ENCODE data around the gene PHF21B. TPM values are rescaled to one million over a fixed set of nuclear protein-coding genes. Genes with fewer than 3 reads are reported as not detected.

The PHF21B gene
- polyA plus RNA-seq, 3 donors from 2014 or later, result not detected

- H3K4me3 Mint-ChIP-seq, result no peak overlapping the region
- no peak overlapping the region for H3K27ac Mint-ChIP-seq
- DNase-seq, result no peak
- peaks cover 2 to 3% (median 2%) of the 10 kb centered on the region in 3 donors for H3K27me3 Mint-ChIP-seq (ENCODE audit: low read depth in 3 of 3)
- H3K4me1 Mint-ChIP-seq, result no peaks in the 10 kb centered on the region
- no peaks in the 10 kb centered on the region for H3K9me3 Mint-ChIP-seq
- no peaks in the 10 kb centered on the region for H3K36me3 Mint-ChIP-seq
Measured at GRCh38 chr22:44956840-44957767, 52.7 kb downstream of the PHF21B start.

- Mint-ChIP-seq H3K4me1 (no peaks in the 10 kb centered on the region), H3K36me3 (no peaks in the 10 kb centered on the region), H3K27me3 (ENCODE audit: low read depth in 3 of 3) (peaks cover 2 to 3% (median 2%) of the 10 kb centered on the region in 3 donors), H3K9me3 (no peaks in the 10 kb centered on the region), H3K4me3 (no peak overlapping the region), H3K27ac (no peak overlapping the region)
- DNase-seq, result no peak
Measured at GRCh38 chr22:44955102-44955501, 54.7 kb downstream of the PHF21B start.

- Mint-ChIP-seq H3K9me3 (no peaks in the 10 kb centered on the region), H3K36me3 (no peaks in the 10 kb centered on the region), H3K4me1 (no peaks in the 10 kb centered on the region), H3K27me3 (ENCODE audit: low read depth in 3 of 3) (peaks cover 2 to 5% (median 3%) of the 10 kb centered on the region in 3 donors), H3K27ac (no peak overlapping the region), H3K4me3 (no peak overlapping the region)
- no peak for DNase-seq
Measured at GRCh38 chr22:44954149-44954548, 55.7 kb downstream of the PHF21B start.

DNA sequence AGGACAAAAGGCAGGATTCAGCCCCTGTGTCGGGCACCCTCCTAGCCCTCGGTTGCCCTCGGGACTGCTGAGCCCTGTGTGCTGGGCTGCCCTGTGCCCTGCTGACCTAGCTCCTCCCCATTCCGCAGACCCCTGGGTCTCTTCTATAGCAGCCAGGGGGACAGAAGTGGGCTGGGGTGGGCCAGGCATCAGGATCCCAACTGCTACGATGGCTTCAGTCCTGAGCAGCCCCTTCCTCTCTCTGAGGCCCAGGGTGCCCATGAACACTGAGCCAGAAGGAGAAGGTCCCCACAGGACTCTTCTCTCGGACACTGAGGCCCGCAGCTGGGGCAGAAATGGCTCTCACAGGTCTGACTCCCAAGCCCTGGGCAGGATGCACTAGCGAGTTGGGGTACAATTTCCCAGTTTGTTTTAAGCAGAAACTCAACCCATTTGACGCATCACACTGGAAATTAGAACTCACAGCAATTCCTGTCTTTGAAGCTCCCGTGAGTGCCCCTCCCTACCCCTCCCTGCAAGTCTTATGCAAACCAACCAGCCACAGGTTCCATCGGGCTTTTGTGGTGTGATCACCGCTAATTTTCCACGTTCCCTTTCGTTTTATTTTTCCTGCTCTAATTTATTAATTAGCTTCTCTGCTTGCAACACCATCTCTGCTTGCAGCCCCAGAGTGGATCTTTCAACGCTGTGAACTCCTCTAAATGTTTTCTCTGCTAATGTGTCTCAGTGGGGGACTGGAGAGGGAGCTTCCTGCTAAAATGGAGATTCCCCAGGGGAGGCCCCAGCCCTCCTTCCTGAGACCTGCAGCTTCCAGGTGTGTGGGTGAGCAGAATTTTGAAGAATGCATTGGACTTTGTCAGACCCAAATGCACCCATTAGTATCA is 56.7 kb downstream of the PHF21B start:
- Mint-ChIP-seq H3K27me3 (ENCODE audit: low read depth in 3 of 3) (peaks cover 2 to 5% (median 3%) of the 10 kb centered on the region in 3 donors), H3K4me1 (no peaks in the 10 kb centered on the region), H3K27ac (no peak overlapping the region), H3K4me3 (no peak overlapping the region), H3K36me3 (no peaks in the 10 kb centered on the region), H3K9me3 (no peaks in the 10 kb centered on the region)
- DNase-seq, result no peak

DNA sequence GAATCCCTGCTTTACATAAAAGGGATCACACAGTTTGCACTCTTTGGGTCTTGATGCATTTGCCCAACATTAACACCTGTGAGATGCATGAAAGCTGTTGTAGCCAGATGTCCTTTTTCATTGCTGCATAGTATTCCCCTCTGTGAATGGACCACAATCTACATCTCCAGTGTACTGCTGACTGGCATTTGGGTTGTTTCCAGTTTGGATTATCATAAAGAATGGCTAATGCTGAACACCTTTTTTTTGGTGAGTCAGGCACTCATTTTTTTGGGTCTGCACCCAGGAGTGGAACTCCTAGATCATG is 58.3 kb downstream of the PHF21B start:
- Mint-ChIP-seq H3K9me3 (no peaks in the 10 kb centered on the region), H3K27me3 (ENCODE audit: low read depth in 3 of 3) (peaks cover 2 to 5% (median 2%) of the 10 kb centered on the region in 3 donors), H3K27ac (no peak overlapping the region), H3K36me3 (no peaks in the 10 kb centered on the region), H3K4me1 (no peaks in the 10 kb centered on the region), H3K4me3 (no peak overlapping the region)
- DNase-seq, result no peak

DNA sequence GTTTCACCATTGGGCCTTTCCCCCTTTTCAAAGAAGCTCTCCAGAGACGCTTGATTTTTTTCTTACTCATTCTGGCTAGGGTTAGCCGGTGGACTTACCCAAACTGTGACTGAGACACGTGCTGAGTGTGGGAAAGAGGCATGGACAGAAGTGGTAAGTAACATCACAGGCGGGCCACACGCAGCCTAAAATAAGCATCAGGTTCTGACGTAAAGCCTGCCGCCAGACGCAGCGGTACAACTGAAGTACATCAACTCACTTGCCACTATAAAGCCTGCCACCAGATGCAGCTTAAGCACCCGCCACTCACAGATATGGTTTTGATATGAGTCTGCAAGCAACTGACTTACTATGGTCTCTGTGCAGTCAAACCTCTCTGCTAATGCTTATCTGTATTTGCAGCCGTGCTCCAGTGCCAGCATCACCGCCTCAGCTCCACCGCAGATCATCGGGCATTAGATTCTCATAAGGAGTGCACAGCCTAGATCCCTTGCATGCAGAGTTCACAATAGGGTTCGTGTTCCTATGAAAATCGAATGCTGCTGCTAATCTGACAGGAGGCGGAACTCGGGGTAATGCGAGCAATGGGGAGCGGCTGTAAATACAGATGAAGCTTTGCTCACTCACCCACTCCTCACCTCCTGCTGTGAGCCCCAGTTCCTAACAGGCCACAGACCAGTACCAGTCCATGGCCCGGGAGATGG is 58.8 kb downstream of the PHF21B start:
- no peaks in the 10 kb centered on the region for H3K4me1 Mint-ChIP-seq
- peaks cover 2 to 5% (median 4%) of the 10 kb centered on the region in 3 donors for H3K27me3 Mint-ChIP-seq (ENCODE audit: low read depth in 3 of 3)
- H3K27ac Mint-ChIP-seq, result no peak overlapping the region
- H3K36me3 Mint-ChIP-seq, result no peaks in the 10 kb centered on the region
- H3K9me3 Mint-ChIP-seq, result no peaks in the 10 kb centered on the region
- no peak overlapping the region for H3K4me3 Mint-ChIP-seq
- no peak for DNase-seq

DNA sequence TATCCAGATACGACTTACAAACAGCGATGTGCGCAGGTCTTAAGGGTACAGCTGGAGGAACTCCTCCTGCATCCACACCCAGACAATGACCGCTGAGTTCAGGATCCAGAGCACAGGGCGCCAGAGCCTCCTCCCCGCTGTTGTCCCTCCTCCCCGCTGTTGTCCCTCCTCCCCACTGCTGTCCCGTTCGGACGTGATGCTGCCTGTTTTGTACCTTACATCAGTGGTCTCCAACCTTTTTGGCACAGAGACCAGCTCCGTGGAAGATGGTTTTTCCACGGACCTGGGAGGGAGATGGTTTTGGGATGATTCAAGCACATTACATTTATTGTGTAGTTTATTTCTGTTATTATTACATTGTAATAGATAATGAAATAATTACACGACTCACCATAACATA is 62.0 kb downstream of the PHF21B start:
- Mint-ChIP-seq H3K27me3 (ENCODE audit: low read depth in 3 of 3) (peaks cover 0 to 4% (median 3%) of the 10 kb centered on the region in 3 donors), H3K4me1 (no peaks in the 10 kb centered on the region), H3K9me3 (peaks cover 0 to 2% (median 0%) of the 10 kb centered on the region in 6 donors), H3K27ac (no peak overlapping the region), H3K36me3 (no peaks in the 10 kb centered on the region), H3K4me3 (no peak overlapping the region)
- no peak for DNase-seq

- Mint-ChIP-seq H3K27me3 (ENCODE audit: low read depth in 3 of 3) (peaks cover 0 to 4% (median 3%) of the 10 kb centered on the region in 3 donors), H3K27ac (no peak overlapping the region), H3K4me1 (no peaks in the 10 kb centered on the region), H3K4me3 (no peak overlapping the region), H3K36me3 (no peaks in the 10 kb centered on the region), H3K9me3 (peaks cover 0 to 2% (median 0%) of the 10 kb centered on the region in 6 donors)
- DNase-seq, result no peak
Measured at GRCh38 chr22:44947049-44947448, 62.8 kb downstream of the PHF21B start.

DNA sequence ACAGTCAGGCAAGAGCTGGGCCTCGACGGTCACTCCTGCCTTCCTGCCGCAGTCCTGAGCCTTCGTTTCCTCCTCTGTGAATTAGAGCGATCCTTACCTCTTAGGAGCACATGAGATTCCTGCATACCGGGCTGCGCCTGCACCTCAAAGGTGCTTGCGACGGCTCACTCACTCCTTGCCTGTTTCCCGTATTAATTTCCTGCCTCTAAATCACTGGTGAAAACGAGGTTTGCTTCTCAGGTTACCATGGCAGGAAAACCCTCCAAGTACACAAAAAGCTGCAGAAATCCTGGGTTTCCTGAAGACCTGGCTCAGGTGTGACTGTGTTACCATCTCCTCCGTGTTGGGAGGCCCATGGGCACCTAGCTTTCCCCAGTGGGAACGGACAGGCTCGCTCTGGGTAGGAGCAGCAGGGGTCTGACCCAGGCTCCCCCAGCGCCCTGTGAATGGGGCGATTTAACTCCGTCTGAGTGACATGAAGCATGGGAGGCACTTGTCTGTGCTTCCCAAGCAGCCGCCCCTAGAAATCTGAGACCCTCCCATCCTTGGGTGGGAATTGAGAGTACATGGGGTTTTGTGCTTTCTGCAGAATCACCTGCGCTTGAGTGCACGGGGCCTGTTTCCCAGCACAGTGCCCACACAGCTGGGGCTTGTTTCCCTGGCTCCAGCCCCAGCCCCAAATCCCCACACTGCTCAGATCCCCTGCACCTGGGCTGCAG is 64.8 kb downstream of the PHF21B start:
- Mint-ChIP-seq H3K4me1 (no peaks in the 10 kb centered on the region), H3K36me3 (no peaks in the 10 kb centered on the region), H3K4me3 (no peak overlapping the region), H3K27me3 (ENCODE audit: low read depth in 3 of 3) (peaks cover 0 to 3% (median 3%) of the 10 kb centered on the region in 3 donors), H3K9me3 (peaks cover 0 to 2% (median 0%) of the 10 kb centered on the region in 6 donors), H3K27ac (no peak overlapping the region)
- DNase-seq, result no peak

- Mint-ChIP-seq H3K27me3 (ENCODE audit: low read depth in 3 of 3) (peaks cover 0 to 3% (median 0%) of the 10 kb centered on the region in 3 donors), H3K4me1 (no peaks in the 10 kb centered on the region), H3K9me3 (peaks cover 0 to 2% (median 0%) of the 10 kb centered on the region in 6 donors), H3K36me3 (no peaks in the 10 kb centered on the region), H3K4me3 (no peak overlapping the region), H3K27ac (no peak overlapping the region)
- DNase-seq, result no peak
Measured at GRCh38 chr22:44943701-44944324, 66.0 kb downstream of the PHF21B start.

- no peaks in the 10 kb centered on the region for H3K4me1 Mint-ChIP-seq
- peaks cover 0 to 2% (median 0%) of the 10 kb centered on the region in 6 donors for H3K9me3 Mint-ChIP-seq
- H3K27me3 Mint-ChIP-seq (ENCODE audit: low read depth in 3 of 3), result peaks cover 0 to 3% (median 0%) of the 10 kb centered on the region in 3 donors
- no peaks in the 10 kb centered on the region for H3K36me3 Mint-ChIP-seq
- no peak for DNase-seq
- H3K27ac Mint-ChIP-seq, result no peak overlapping the region
- no peak overlapping the region for H3K4me3 Mint-ChIP-seq
Measured at GRCh38 chr22:44942979-44943700, 66.7 kb downstream of the PHF21B start.

DNA sequence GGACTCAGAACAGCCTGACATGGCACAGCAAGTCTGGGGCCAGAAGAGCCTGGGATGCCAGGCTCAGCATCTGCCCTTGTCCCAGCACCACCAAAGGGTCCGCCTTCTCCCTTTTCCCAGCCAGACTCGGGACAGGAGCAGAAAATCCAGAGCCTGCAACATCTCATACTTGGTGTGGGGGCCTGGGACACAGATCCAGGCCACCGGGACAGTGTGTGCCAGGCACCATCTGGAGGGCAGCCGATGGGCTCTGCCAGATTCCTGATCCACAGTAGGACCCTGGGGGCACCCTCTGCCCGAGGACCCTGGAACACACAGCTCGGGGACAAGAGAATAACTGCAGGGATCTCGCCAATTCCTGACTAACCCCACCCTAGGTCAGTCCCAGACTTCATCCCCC is 67.7 kb downstream of the PHF21B start:
- Mint-ChIP-seq H3K4me3 (no peak overlapping the region), H3K27me3 (ENCODE audit: low read depth in 3 of 3) (peaks cover 0 to 3% (median under 1%) of the 10 kb centered on the region in 3 donors), H3K4me1 (no peaks in the 10 kb centered on the region), H3K36me3 (no peaks in the 10 kb centered on the region), H3K9me3 (peaks cover 0 to 2% (median 0%) of the 10 kb centered on the region in 6 donors), H3K27ac (no peak overlapping the region)
- no peak for DNase-seq
